Gastrocnemius medialis (tissue), 4 donors: ENCODE measurements around the gene SEMA3C.

Experiments used
- POLR2A ChIP-seq, 2 donors: fragments of 450-650 bp; IDR thresholded peaks; one replicate each; pipeline ENCODE4 v1.6.1; 2017; ENCODE audit warnings: antibody characterized with exemption in 2 of 2, mild to moderate bottlenecking in 2 of 2, moderate library complexity in 2 of 2
- TF ChIP-seq, protein P1 (sequence below), 5 experiments: fragments of 450-650 bp in 3 of 5; fragments of 200-600 bp in 2 of 5; sonication (generic) in 2 of 5; IDR thresholded peaks in 4 of 5; conservative IDR thresholded peaks in 1 of 5; 1 replicate in 4 of 5; 2 replicates in 1 of 5; pipeline ENCODE4 v1.5.1; 2016 to 2019; ENCODE audit warnings: antibody characterized with exemption in 5 of 5, mild to moderate bottlenecking in 3 of 5, moderate library complexity in 3 of 5

GRCh38 chr7:80839855-80840254 lies 79.0 kb downstream of the SEMA3C start:
- TF ChIP-seq, protein P1, sequence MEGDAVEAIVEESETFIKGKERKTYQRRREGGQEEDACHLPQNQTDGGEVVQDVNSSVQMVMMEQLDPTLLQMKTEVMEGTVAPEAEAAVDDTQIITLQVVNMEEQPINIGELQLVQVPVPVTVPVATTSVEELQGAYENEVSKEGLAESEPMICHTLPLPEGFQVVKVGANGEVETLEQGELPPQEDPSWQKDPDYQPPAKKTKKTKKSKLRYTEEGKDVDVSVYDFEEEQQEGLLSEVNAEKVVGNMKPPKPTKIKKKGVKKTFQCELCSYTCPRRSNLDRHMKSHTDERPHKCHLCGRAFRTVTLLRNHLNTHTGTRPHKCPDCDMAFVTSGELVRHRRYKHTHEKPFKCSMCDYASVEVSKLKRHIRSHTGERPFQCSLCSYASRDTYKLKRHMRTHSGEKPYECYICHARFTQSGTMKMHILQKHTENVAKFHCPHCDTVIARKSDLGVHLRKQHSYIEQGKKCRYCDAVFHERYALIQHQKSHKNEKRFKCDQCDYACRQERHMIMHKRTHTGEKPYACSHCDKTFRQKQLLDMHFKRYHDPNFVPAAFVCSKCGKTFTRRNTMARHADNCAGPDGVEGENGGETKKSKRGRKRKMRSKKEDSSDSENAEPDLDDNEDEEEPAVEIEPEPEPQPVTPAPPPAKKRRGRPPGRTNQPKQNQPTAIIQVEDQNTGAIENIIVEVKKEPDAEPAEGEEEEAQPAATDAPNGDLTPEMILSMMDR (IDR thresholded peaks at IDR 0.05 in 4 of 5, conservative IDR thresholded peaks at IDR 0.05 in 1 of 5), result no peak
- no peak for TF ChIP-seq POLR2A (IDR thresholded peaks at IDR 0.05)
